Measurements from ENCODE around the gene AGPAT3.

GRCh38 chr21:43956019-43956669 is 91.1 kb downstream of the AGPAT3 start:
- TF ChIP-seq CTCF (tag by site-specific recombination; IDR thresholded peaks at IDR 0.05) (no peak), HIC1 (tag by site-specific recombination; IDR thresholded peaks at IDR 0.05) (no peak), YY2 (tag by site-specific recombination; IDR thresholded peaks at IDR 0.05) (no peak), ZNF302 (tag by site-specific recombination; IDR thresholded peaks at IDR 0.05; ENCODE audit: low read depth) (no peak), ZNF416 (tag by site-specific recombination; IDR thresholded peaks at IDR 0.05) (no peak), ZBTB49 (tag by site-specific recombination; IDR thresholded peaks at IDR 0.05; ENCODE audit: low read depth) (no peak), PRDM4 (tag by site-specific recombination; IDR thresholded peaks at IDR 0.05) (no peak), ZNF473 (tag by site-specific recombination; IDR thresholded peaks at IDR 0.05) (no peak), ZBTB1 (tag by site-specific recombination; IDR thresholded peaks at IDR 0.05) (no peak), ZNF530 (tag by site-specific recombination; IDR thresholded peaks at IDR 0.05; ENCODE audit: low read depth) (no peak), YY1 (tag by site-specific recombination; IDR thresholded peaks at IDR 0.05) (no peak), ZNF184 (tag by site-specific recombination; IDR thresholded peaks at IDR 0.05) (no peak)
